NCI-H187 (cell line): Measurements from ENCODE around the gene RERE.

Experiments
- DNase-seq, 2 experiments: peaks; one replicate each; lab custom pipeline; 2025; lab: John Stamatoyannopoulos, UW

Gene RERE

DNA sequence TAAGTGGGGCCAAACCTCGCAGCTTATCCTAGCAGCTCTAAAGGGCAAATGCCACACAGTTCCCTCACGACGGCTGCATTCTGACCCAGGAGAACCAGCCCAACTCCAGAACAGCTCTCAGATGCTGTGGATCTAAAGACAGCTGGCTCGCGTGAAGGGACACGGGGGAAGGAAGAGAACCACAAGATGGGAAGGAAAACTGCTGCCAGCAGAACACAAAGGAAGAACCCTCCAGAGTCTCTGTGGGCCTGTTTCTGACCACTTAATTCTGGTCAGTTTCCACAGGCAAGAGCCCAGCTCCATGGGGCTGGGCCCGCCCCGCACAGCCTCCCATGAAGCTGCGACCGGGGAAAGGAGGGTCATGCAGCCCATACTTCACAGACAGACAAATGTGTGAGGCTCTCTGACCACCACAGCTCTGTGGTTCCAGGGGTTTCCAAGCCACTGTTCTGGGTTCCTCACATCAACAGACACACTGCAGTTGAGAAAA, 438.4 kb downstream of the RERE start:
- no peak for DNase-seq

DNA sequence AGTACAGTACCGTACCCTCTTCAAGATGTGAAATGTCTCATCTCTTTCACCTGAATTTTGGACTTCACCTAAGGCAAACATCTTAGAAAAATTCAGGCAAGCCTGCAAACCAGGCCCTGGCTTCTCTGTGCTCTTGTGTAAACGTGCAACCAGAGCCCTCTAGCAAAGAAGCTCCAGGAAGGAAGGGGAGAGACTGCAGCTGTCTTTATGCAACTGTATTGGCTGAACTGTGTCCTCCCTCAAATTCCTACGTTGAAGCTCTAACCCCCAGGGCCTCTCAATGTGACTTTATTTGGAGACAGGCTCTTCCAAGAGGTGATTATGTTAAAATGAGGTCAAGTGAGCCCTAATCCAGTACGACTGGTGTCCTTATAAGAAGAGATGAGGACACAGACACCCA, 439.3 kb downstream of the RERE start:
- DNase-seq, result no peak

DNA sequence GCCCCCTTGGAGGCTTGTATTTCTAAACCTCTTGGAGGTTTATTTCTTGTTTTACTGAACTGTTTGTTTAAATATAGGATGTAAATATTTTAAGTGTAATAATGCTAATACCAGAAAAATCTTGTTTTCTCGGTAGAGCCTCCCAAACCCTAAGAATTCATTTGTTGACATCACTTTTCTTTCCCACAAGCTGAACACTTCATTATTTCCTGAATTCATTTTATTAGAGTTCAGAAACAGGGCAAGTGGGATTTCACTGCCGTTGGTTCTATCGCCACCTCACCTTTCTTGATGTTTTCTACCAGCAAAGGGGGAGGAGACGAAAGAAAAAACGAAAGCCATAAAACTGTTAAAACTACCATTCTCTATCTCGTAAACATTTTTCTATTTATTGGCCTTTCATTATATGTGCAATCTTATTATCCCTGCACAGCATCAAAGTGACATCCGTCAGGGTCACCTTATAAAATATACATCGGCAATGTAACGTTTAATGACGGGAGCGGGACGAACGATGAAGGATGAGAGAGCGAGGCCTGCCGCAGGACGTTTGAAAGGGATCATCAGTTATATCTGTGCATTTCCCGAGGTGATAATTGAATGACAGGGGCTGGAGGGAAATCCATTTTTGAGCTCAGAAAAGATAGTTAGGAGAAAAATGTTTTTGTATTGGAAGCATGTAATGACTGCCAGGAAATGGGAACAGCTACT, 440.0 kb downstream of the RERE start:
- no peak for DNase-seq

DNA sequence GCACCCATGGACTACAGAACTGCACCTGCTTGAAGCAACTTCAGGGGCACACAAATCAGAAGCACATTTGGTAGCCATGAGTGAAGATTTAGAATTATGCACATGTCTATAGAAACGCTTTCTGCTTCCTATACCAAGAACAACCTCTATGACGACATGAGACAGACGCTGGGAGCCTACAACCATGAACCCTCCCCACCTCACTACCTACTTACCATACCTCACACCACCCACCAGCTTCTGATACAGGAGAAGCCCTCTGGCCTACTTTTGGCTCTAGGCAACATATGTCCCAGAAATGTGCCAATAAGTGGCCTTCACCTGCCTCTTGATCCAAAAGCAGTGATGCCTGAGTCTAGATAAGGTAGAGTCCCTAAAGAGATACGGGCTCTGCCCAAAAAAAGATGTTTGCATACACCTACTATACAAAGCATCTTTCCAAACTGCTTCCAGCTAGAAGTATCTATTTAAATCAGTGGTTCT, 441.0 kb downstream of the RERE start:
- no peak for DNase-seq

DNA sequence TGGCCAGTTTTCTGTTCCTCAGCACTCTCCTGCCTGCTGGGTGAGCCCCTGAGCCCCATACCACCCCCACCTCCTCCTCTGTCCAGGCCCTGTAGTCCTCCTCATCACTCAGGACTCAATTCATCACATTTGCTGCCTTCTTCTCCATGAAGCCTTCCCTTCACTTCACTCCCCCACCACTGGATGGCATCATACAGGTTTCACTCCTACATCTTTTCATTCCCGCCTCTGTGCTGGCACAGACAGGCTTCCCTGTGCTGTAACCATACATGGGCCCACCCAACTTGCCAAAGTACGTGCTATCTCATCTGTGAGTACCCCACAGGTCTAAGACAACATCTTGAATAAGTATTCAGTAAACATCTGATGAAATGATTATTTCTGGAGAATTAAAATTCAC, 442.6 kb downstream of the RERE start:
- DNase-seq, result no peak

DNA sequence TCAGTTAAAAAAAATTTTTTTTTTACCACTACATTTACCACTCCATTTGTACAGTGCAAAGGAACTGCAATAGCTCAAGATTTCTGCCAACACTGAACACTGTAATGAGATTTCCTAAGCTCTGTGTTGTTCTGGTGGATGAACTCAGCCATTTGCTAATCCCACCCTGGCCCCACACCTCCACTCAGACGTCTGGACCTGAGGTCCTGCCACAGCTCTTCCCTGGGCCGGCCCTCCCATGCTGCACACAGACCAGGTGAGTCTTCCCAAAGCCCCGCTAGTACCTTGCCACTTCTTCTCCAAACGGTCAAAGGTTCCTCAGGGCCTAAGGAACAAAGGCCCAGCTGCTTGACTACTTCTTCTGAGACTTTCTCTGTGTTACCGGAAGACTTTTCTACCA, 443.1 kb downstream of the RERE start:
- no peak for DNase-seq

DNA sequence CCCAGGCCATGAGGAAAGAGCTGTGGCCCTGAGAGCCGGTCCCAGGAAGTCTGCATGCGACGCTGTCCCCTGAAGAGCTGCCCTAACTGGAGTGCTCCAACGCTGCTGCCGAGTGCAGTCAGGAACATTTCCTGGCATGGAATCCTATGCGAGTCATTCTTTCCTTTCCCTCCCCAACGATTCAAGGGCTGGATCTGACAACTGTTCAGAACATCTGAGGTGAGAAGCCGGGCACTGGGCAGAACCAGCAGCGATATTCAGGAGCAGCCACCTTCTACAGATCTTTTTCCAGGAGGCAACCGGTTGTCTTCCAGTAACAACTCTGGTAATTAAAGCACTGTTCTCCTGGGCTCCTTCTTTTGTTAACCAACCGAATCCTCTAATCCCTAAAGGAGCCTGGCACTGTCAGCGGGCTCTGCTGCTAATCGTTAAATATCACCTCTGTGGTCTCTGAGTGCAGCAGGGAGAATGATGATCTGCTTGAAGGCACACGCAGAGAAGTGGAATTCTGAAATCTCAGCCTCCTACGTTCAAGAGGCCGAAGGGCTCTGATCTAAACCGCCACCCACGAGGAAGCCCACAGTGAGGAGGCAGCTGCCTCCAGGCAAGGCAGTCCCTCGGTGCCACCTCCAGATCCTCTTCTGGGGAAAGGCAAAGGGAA, 443.7 kb downstream of the RERE start:
- peak; percentile 69 to 87 for DNase-seq

DNA sequence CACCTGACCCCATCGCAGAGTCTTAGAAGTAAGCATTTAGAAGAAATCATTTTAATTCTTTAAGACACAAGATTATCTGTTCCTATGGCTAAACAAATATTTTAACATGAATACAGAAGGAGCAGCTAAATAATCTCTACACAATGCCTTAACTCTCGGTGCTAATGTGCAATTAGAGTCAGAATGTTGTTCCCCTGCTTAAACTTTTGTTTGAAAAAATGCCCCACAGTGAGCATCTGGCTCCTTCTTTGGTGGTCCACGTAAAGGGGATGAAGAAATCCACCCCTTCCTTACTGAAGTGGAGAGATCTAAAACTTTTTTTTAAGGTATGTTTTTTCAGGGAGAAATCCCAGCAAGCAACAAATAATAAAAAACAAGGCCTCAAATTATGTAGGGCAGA, 444.3 kb downstream of the RERE start:
- DNase-seq, result no peak

DNA sequence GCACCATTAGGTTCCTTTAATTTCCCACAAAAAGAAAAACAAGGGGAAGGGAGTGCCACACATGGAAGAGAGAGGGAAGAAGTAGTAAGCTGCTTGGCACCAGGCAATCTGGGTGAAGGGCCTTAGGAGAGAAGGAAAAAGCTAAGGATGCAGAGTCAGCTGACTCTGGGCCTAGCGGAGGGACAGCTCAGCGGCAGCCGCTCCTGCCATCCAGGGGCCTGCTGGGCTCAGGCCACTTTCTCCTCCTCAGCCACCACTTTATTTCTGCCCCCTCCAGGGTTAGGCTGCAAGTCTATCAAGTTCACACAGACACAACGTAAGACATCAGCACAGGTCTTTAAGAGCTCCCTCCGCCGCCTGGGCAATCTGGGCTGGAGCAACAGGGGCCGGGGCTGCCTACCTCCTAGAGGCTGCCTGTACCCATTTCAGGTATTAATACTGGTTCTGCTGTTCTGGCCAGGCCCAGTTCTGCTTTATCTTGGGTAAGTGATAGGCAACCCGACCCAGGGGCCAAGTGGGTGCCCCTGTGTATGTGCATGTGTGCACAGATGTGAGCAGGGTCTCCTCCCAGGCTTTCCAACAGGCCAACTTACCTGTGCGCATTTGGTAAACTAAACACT, 446.0 kb downstream of the RERE start:
- DNase-seq, result no peak

DNA sequence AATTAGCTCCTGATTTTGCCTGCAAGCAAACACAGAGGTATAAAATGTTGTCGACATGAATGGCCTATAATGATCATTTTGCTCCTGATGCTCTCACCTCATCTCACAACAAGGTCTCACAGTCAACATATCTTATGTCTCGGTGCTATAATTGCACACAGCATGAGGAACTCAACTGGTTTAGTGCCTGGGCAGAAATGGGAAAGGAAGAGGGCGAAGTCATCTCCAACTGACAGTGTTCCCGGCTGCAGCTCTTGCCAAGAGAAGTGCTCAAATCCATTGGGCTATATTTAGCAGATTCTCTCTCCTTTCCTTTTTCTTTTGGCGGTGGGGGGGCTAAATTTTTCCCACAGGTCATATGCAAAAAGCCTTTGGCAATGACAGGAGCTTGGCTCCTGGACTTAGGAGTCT, 446.5 kb downstream of the RERE start:
- no peak for DNase-seq

DNA sequence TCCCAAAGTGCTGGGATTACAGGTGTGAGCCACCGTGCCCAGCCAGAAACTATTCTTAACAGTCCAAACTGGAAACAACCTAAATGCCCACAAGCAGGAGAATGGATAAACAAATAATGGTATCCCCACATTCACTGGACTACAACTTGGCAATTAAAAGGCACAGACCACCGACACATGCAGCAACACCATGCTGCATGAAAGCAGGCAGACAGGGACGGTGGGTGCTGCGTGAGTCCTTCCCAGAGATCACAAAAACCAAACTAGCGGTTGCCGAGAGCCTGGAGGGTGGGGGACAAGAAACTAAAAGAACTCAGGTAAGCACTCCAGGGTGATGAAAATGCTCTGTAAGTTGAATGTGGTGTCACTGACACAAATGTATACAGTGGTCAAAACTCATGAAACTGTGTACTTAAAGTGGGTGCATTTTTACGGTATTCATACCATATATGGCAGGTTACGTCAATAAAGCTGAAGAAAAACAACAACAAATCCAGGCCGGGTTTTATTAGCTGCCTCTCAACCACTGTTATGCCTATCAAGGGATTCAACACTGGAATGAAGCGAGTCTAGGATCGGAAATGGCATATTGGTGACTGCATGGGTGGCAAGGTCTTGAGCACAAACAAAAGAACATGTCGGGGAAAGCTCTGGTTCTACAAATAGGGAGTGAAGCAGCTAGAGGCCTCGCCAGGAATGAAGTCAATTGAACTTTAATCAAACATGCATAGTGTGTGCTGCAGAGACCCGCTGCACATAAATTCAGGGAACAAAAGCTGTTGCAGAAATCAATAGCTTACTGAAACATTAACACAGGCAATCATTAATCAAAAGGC, 447.2 kb downstream of the RERE start:
- peak in 1 of 2 experiments; percentile 14 for DNase-seq

DNA sequence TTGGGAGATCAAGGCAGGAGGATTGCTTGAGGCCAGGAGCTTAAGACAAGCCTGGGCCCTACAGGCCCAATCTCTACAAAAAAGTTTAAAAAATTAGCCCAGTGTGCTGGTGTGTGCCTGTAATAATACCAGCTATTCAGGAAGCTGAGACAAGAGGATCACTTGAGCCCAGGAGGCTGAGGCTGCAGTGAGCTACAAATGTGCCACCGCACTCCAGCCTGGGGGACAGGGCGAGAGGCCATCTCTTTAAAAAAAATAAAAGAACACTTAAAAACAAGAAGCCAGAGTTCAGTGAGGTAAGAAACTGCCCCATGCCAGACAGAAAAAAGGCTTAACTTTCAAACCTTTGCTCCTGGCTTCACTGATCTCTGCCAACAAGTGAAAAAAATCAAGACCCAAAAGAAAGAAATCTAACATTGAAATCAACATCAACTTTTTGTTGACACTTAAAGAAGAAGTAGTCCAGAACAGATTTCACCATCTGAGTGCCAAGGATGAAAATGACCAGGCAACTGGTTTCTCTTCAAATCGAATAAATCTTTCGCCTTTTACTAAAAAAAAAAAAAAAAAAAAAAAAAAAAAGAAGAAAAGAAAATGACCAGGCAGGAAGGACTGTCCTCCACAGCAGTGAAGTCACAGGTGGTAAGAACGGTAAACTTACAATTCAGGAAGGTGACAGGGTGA, 448.3 kb downstream of the RERE start:
- DNase-seq, result no peak

DNA sequence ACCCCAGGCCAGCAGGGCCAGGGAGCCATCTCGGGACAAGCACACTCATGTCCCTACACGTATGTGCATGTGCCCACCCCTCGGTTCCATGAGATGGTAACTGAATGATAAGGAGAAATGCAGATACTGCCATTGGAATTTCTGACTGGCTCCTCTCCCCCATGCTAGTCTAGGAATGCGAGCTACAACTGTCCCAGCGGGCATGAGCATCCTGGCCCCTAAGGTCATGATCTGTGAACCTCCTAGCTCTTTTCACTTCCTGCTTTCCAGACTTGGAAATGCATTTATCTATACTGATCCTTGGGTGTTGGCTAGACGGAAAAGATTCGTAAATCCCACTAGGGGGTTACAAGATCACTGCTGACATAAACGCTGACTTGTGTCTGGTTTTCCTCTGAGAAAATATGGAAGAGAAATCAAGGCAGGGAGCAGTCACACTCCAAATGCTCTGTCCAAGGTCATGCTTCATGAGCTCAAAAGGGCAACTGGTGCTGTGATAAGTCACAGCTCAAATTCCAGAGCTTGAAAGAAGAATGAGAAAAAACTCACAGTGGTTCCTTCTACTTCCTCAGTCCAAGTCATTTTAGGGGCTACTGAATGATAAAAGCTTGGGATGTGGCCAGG, 449.8 kb downstream of the RERE start:
- DNase-seq, result no peak

DNA sequence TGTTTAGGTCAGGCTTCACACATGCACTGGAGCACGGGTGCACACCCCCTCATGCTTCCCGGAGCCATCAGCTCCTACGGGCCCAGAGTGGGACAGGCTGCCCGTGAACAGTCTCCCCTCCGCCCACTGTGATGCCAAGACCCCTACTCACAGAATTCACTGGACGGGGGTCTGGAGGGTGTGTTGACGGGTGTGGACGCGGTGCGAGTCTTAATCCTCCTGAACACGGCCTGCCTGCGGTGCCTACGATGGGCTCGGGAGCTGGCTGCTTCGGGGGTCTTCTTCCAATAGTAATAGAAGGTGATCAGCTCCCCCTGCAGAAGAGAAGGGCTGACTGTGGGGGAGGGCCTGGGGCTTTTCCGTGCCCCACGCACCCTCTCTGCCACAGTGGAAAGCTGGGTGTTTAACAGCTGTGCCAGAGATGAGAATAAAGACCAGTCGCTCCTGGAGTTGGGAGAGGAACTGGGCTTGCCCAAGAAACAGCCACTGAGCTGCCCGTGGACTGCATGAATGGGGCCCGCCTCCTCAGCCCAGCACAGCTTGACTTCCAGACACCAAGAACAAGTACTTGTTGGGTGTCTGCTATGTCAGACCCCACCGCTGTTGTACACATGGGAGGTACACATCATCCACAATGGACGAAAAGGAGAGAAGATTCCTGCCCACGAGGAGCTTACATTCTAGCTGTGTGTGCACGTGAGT, 451.6 kb downstream of the RERE start:
- DNase-seq, result no peak

DNA sequence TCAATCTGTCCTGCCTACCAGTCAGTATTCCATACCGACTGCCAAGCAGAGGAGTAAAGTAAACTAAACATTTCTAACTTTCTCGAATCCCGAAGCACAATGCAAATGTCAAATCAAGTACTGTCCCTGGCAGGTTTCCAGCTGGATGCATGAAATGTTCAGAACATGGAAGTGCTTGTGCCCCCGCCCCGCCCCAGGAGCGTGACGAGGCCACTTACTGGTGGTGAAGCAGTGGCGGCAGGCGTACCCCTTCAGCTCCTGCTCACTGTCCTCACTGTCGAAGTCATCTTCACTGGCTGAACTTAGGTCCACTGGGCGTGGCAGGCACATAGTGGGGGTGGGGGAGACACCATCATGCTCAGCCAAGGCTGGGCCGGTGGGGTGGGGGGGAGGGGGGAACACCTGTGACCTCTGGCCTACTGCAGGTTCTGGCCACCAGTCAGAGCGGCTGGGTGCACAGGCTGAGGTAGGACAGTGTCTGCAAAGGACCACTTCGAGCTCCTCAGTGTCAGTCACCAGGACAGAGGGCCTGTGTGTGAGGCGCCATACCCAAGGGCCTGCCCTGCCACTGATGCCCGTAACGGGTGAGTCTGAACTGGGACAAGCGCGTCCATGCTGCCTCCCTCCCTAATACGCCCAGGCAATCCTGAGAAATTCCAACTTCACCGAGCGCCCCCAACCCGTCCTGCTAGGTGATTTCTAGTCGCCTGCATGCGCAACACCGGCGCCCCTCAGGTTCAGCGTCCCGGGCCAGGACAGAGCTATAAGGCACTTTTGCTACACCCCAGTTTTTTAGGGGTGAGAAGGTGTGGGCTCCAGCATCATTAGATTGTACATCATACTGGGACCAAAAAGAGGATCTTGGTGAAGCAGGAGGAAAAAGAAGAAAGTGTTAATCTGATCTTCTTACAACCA, 452.7 kb downstream of the RERE start:
- DNase-seq, result no peak

DNA sequence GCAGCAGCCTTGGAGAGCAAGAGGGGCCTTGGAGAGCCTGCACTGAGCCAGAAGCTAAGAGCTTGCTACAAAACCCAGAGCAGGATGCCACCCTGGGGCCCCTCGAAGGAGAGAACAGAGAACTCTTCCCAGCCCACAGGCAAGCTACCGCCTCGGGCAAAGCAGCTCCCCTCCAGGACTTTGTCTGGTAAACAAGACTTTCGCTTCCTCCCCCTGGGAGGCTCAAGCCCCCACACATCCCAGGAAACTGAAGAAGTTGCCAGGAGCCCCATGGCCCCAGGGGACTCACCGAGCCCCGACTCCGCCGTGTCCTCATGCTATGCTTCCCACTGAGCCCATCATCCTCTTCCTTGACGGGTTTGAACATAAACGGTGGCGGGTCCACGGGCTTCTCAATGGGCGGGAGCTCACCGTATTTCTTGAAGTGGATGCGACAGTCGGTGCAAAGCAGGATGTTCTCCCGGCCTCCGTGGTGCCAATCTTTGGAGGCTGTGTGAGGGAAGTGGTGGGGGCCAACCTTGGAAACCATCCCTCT, 453.6 kb downstream of the RERE start:
- no peak for DNase-seq

DNA sequence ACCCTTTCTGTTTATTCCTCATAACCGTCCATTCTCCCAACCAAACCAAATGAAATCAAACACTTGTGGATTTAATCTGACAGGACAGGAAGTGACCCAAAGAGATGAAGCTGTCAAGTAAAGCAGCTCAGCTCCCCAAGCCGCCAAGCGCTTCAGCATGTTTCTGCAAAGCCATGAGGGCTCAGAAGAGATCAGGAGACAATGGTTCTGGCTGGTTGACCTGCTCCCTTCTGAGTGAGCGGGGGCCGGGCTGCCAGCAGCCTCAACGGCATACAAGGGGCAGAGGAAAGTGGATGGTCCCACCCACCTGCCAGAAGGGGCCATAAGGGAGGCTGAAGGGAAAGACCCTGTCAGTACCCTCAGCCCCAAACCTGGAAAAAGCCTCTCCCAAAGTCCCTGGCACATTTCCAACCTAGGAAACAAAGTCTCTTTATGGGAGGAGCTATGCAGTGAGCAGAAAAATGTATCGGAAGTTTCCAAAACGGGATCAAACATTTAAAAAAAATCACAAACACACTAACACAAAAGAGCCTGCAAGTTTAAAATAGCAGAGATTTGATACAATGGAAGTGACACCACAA, 454.2 kb downstream of the RERE start:
- no peak for DNase-seq

DNA sequence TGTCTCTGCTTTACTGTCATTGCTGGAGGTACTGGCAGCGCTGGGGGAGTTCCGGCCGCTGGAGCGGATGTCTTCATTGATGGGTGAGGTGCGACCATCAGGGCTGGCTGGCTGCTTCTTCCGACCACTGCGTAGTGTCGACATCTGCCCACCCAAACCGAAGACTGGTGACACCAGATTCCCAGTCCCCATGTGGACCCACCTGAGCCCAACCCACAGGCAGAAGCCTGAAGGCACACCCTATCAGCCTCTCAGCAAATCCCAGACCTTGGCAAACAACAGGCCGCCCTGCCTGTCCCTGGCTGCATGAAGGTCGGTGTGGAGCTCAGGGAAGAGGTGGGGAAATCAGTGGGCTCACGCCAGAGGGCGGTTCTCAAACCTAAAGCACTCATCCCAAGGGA, 454.7 kb downstream of the RERE start:
- no peak for DNase-seq
